Brain microvascular endothelial cell (primary cell): ENCODE results near the gene NCBP3.

Source experiments
- DNase-seq: peaks from one replicate; pipeline ENCODE4 v3.0.0-alpha.2; 2020
- H3K27ac ChIP-seq: fragments of 250-450 bp; sonication (Bioruptor Pico); 2 replicates; pipeline ENCODE4 v1.5.1; 2020; ENCODE audit warnings: mild to moderate bottlenecking, moderate library complexity
- H3K27me3 ChIP-seq: fragments of 250-450 bp; sonication (Bioruptor Pico); replicated peaks from 2 replicates; pipeline ENCODE4 v1.5.1; 2020; ENCODE audit warnings: mild to moderate bottlenecking
- H3K36me3 ChIP-seq: fragments of 250-450 bp; sonication (Bioruptor Pico); replicated peaks from 2 replicates; pipeline ENCODE4 v1.5.1; 2020; ENCODE audit warnings: mild to moderate bottlenecking
- H3K4me3 ChIP-seq: 2 replicates; pipeline ENCODE4 v1.5.1; 2011; ENCODE audit warnings: low read depth, mild to moderate bottlenecking, control low read depth, low read length, moderate library complexity
- CTCF ChIP-seq: IDR thresholded peaks from 2 replicates; pipeline ENCODE4 v1.5.1; 2011; ENCODE audit warnings: low read depth, mild to moderate bottlenecking, moderate library complexity, low read length, control low read depth, inconsistent platforms; ENCODE audit errors: missing control alignments
- in situ Hi-C: cut with HindIII; loops from 2 replicates; pipeline ENCODE4 v1.10.0; 2017; ENCODE audit warnings: low sequenced_read_pairs, low pct_ligation_motif_present

Gene NCBP3

GRCh38 chr17:3838206-3838605, 7.8 kb downstream of the NCBP3 start:
- no peaks in the 10 kb centered on the region for H3K27me3 ChIP-seq
- no peak overlapping the region for H3K4me3 ChIP-seq
- in situ Hi-C loops, result no loop called here
- TF ChIP-seq CTCF, result no peak
- DNase-seq, result no peak
- H3K27ac ChIP-seq, result no peak overlapping the region
- H3K36me3 ChIP-seq, result peaks cover 59% of the 10 kb centered on the region

GRCh38 chr17:3836551-3836950, 9.5 kb downstream of the NCBP3 start:
- in situ Hi-C loops, result no loop called here
- no peak for DNase-seq
- Histone ChIP-seq H3K36me3 (peaks cover 49% of the 10 kb centered on the region), H3K27ac (no peak overlapping the region), H3K4me3 (no peak overlapping the region), H3K27me3 (no peaks in the 10 kb centered on the region)
- no peak for TF ChIP-seq CTCF

GRCh38 chr17:3835410-3836229, 10.4 kb downstream of the NCBP3 start:
- Histone ChIP-seq H3K36me3 (peaks cover 46% of the 10 kb centered on the region), H3K27me3 (no peaks in the 10 kb centered on the region), H3K4me3 (no peak overlapping the region), H3K27ac (no peak overlapping the region)
- TF ChIP-seq CTCF, result no peak
- in situ Hi-C loops, result no loop called here
- DNase-seq, result no peak

GRCh38 chr17:3834811-3835210, 11.2 kb downstream of the NCBP3 start:
- Histone ChIP-seq H3K4me3 (no peak overlapping the region), H3K27ac (no peak overlapping the region), H3K27me3 (no peaks in the 10 kb centered on the region), H3K36me3 (peaks cover 38% of the 10 kb centered on the region)
- in situ Hi-C loops, result no loop called here
- DNase-seq, result no peak
- TF ChIP-seq CTCF, result no peak

GRCh38 chr17:3828852-3829232, 17.2 kb downstream of the NCBP3 start:
- H3K27me3 ChIP-seq, result no peaks in the 10 kb centered on the region
- no peak overlapping the region for H3K27ac ChIP-seq
- no peak for DNase-seq
- H3K36me3 ChIP-seq, result peaks cover 28% of the 10 kb centered on the region
- no peak overlapping the region for H3K4me3 ChIP-seq
- TF ChIP-seq CTCF, result no peak
- in situ Hi-C loops, result no loop called here
